Muscle layer of colon (tissue), 2 donors: ENCODE data around the gene SBF1.
A peak's percentile ranks its signal among the peaks of the same experiment; 100 is the strongest.

ENCODE experiments used
- H3K27ac ChIP-seq: one replicate; pipeline ENCODE4 v1.7.0; 2013; ENCODE audit warnings: low read depth, mild to moderate bottlenecking, low read length, moderate library complexity
- H3K27me3 ChIP-seq, 2 donors: one replicate each; pipeline ENCODE4 v1.7.0; 2013; ENCODE audit warnings: low read length in 2 of 2, mild to moderate bottlenecking in 2 of 2; ENCODE audit not compliant: insufficient read depth in 2 of 2, control insufficient read depth in 1 of 2
- H3K36me3 ChIP-seq: one replicate; pipeline ENCODE4 v1.7.0; 2013; ENCODE audit warnings: mild to moderate bottlenecking, low read length; ENCODE audit not compliant: insufficient read depth
- H3K4me1 ChIP-seq: one replicate; pipeline ENCODE4 v1.7.0; 2013; ENCODE audit warnings: mild to moderate bottlenecking, low read length; ENCODE audit not compliant: insufficient read depth
- H3K4me3 ChIP-seq, 2 donors: one replicate each; pipeline ENCODE4 v1.7.0; 2013; ENCODE audit warnings: low read length in 2 of 2, low read depth in 1 of 2, mild to moderate bottlenecking in 1 of 2, moderate library complexity in 1 of 2
- H3K9ac ChIP-seq: one replicate; pipeline ENCODE4 v1.7.0; 2013; ENCODE audit warnings: low read length
- H3K9me3 ChIP-seq: one replicate; pipeline ENCODE4 v1.7.0; 2013; ENCODE audit warnings: mild to moderate bottlenecking, low read length
- donor health status: abdominal sarcoma.
- donor health status: Adenocarcinoma of cecum.

Gene SBF1

GRCh38 chr22:50517495-50518260 lies 42.8 kb upstream of the SBF1 start:
- Histone ChIP-seq H3K9me3 (no peaks in the 10 kb centered on the region), H3K9ac (no peak overlapping the region), H3K36me3 (peaks cover 59% of the 10 kb centered on the region), H3K27ac (no peak overlapping the region), H3K27me3 (no peaks in the 10 kb centered on the region), H3K4me1 (no peaks in the 10 kb centered on the region), H3K4me3 (no peak overlapping the region)

DNA sequence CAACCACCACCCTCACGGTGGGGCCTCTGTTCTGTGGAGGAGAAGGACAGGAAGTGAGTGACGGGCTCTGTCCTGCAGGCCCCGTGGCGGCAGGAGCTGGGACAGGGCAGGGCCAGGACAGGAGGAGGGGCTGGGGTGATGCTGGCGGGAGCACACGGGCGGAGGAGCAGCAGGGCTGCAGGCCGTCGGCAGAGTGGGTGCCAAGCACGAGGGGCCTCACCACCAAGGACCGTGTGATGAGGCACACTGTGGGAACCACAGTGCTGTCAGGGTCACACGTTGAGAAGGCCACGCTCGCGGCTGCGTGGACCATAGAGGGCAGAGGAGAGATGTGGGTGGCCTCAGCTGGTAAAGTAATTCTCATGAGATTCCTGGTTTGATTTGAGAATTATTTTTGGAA lies 42.1 kb upstream of the SBF1 start:
- H3K36me3 ChIP-seq: peaks cover 54% of the 10 kb centered on the region
- H3K9ac ChIP-seq: no peak overlapping the region
- H3K27ac ChIP-seq: no peak overlapping the region

GRCh38 chr22:50516068-50516467 lies 41.2 kb upstream of the SBF1 start:
- no peak overlapping the region for H3K27ac ChIP-seq
- H3K27me3 ChIP-seq: no peaks in the 10 kb centered on the region
- H3K9me3 ChIP-seq: no peaks in the 10 kb centered on the region
- H3K4me3 ChIP-seq: no peak overlapping the region
- H3K4me1 ChIP-seq: no peaks in the 10 kb centered on the region
- peaks cover 45% of the 10 kb centered on the region for H3K36me3 ChIP-seq
- no peak overlapping the region for H3K9ac ChIP-seq

More for the DNA sequence above, 42.1 kb upstream of the SBF1 start:
- Histone ChIP-seq H3K4me1 (no peaks in the 10 kb centered on the region), H3K9me3 (no peaks in the 10 kb centered on the region), H3K27me3 (no peaks in the 10 kb centered on the region), H3K4me3 (no peak overlapping the region)

DNA sequence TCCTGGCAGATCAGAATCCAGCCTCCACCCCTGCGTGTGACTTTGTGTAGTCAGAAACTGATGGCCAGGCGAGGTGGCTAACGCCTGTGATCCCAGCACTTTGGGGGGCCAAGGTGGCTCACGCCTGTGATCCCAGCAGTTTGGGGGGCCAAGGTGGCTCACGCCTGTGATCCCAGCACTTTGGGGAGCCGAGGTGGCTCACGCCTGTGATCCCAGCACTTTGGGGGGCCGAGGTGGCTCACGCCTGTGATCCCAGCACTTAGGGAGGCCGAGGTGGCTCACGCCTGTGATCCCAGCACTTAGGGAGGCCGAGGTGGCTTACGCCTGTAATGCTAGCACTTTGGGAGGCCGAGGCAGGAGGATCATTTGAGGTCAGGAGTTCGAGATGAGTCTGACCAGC lies 38.3 kb upstream of the SBF1 start:
- Histone ChIP-seq H3K27ac (no peak overlapping the region), H3K4me1 (peaks cover 10% of the 10 kb centered on the region), H3K36me3 (peaks cover 26% of the 10 kb centered on the region), H3K4me3 (no peak overlapping the region), H3K9ac (no peak overlapping the region), H3K27me3 (no peaks in the 10 kb centered on the region), H3K9me3 (no peaks in the 10 kb centered on the region)

- Histone ChIP-seq H3K27me3 (no peaks in the 10 kb centered on the region), H3K9ac (peak overlapping the region; percentile 30), H3K4me3 (peak overlapping the region; percentile 59 to 64), H3K9me3 (no peaks in the 10 kb centered on the region), H3K36me3 (peaks cover 13% of the 10 kb centered on the region), H3K27ac (peak overlapping the region; percentile 74), H3K4me1 (peaks cover 22% of the 10 kb centered on the region)
Observed at GRCh38 chr22:50508897-50509296, 34.1 kb upstream of the SBF1 start.

- H3K4me1 ChIP-seq: peaks cover 22% of the 10 kb centered on the region
- no peaks in the 10 kb centered on the region for H3K27me3 ChIP-seq
- H3K36me3 ChIP-seq: peaks cover 13% of the 10 kb centered on the region
- H3K27ac ChIP-seq: peak within 1 kb of the TSS; percentile 87
- peak within 1 kb of the TSS; percentile 93 for H3K9ac ChIP-seq
- no peaks in the 10 kb centered on the region for H3K9me3 ChIP-seq
- peak within 1 kb of the TSS; percentile 96 to 99 for H3K4me3 ChIP-seq
Observed at GRCh38 chr22:50507991-50508884, 33.4 kb upstream of the SBF1 start, which contains the start of gene NCAPH2. Gene NCAPH2 (plus strand): TSS chr22:50508224. CDS start chr22:50508338, 114 bp downstream.

DNA sequence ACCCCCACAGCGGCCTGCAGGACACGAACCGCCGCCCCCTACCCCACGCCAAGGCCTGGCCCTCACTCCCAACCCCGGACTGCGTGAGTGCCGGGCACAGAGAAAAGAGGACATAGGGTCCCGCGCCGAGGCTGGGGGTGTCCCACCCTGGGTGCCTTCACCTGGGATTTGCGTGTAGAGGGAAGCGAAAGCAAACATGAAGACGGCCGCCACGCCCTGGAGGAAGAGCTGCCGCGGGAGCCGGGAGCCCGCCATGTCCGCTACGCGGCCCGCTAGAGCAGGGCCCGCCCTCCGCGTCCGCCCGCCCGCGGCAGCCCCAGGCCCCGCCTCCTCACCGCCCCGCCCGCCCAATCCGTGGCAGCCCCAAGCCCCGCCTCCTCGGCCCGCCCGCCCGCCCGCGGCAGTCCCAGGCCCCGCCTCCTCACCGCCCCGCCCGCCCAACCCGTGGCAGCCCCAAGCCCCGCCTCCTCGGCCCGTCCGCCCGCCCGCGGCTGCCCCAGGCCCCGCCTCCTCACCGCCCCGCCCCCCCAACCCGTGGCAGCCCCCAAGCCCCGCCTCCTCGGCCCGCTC lies 32.7 kb upstream of the SBF1 start, which contains the start of gene LMF2:
LMF2 (minus strand) TSS at position 282 of the 570 bp plus-strand sequence; CDS start at position 255, 27 bp downstream.
- Histone ChIP-seq H3K36me3 (peaks cover 21% of the 10 kb centered on the region), H3K4me1 (peaks cover 22% of the 10 kb centered on the region), H3K27ac (peak within 1 kb of the TSS; percentile 87), H3K9ac (peak within 1 kb of the TSS; percentile 93), H3K4me3 (peak within 1 kb of the TSS; percentile 96 to 99), H3K27me3 (no peaks in the 10 kb centered on the region), H3K9me3 (no peaks in the 10 kb centered on the region)

DNA sequence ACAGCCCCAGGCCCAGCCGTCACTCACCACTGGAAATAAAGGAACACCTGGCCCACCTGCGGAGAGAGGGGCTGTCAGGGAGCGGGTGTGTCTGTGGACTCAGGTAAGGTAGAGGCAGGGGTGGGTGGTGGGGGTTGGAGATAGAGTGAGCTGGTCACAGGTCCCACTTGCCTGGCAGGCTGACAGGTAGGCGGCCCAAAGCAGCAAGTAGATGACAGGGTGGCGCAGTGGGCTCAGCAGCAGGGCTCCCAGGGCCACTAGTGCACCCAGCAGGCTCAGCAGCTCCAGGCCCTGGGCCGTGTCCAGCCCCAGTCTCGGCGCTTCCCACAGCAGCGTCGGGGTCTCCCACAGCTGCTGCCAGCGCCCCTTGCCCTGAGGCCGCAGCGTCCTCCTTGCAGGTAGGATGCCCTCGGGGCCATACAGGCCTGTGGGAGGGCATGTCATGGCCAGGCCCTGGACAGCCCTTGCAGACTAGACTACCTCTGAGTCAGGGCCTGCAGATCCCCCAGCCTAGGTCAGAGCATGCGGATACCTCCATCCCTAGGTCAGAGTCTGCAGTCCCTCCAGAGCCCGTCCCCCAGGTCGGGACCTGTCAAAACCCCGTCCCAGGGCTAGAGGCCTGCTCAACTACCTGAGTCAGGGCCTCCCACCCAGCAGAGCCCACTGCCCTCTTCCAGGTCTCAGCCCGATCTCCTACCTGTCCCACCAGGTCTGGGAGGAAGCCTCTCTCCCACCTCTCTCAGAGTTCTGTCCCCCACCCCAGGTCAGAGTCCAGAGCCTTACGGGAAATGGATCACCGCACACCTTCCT lies 32.0 kb upstream of the SBF1 start:
- peak overlapping the region; percentile 93 for H3K9ac ChIP-seq
- H3K4me3 ChIP-seq: peak overlapping the region; percentile 96 to 99
- H3K36me3 ChIP-seq: peaks cover 21% of the 10 kb centered on the region
- H3K4me1 ChIP-seq: peaks cover 22% of the 10 kb centered on the region
- H3K9me3 ChIP-seq: no peaks in the 10 kb centered on the region
- peak overlapping the region; percentile 87 for H3K27ac ChIP-seq
- H3K27me3 ChIP-seq: no peaks in the 10 kb centered on the region

DNA sequence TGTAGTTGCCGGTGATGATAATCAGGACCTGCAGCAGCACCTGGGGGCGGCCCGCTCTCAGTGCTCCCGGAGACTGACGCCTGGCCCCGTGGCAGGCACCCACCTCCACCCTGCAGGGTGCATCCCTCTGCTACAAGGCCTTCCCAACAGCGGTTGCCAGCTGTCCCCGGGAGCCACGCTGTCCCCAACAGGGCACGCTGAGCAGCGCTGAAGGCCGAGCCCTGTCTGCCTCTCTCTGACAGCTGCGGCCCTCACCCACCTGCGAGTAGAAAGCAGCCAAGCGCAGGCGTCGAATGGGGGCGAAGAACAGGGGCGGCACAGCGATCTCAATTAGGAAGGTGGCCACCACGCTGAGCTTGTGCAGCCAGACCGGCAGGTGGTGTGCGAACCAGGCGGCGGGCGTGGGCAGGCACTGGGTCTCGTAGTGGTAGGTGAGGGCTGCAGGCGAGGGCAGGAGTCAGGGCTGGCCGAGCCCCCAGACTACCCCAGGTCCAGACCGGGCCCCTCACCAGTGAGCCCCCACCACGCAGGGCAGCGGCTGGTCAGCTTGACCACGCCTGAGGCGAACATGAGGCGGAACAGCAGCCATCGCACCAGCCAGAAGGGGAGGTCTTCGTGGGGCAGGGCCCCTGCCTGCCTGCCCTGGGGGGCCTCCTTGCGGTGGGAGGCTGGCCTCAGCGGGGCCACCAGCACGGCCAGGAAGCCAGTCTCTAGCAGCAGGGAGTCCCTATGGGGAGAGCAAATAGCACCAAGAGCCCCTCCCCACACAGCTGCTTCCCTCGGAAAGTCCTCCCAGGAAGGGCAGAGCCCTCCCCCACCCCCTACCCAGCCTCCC lies 31.2 kb upstream of the SBF1 start:
- Histone ChIP-seq H3K27ac (no peak overlapping the region), H3K9ac (peak overlapping the region; percentile 93), H3K9me3 (no peaks in the 10 kb centered on the region), H3K27me3 (no peaks in the 10 kb centered on the region), H3K36me3 (peaks cover 21% of the 10 kb centered on the region), H3K4me3 (peak overlapping the region; percentile 96 to 99), H3K4me1 (peaks cover 22% of the 10 kb centered on the region)

- H3K27me3 ChIP-seq: no peaks in the 10 kb centered on the region
- H3K4me1 ChIP-seq: peaks cover 22% of the 10 kb centered on the region
- peaks cover 21% of the 10 kb centered on the region for H3K36me3 ChIP-seq
- no peak overlapping the region for H3K27ac ChIP-seq
- no peak overlapping the region for H3K9ac ChIP-seq
- no peaks in the 10 kb centered on the region for H3K9me3 ChIP-seq
- H3K4me3 ChIP-seq: no peak overlapping the region
Observed at GRCh38 chr22:50505276-50505775, 30.5 kb upstream of the SBF1 start.
